SK-N-MC (cell line): ENCODE results near the gene ZDHHC14.
"Not testable (repeated sequence)": the region's sequence is repeated elsewhere in the genome, so short reads cannot be mapped to it uniquely, and the experiment has no call there.

Experiments used
- DNase-seq: peaks from one replicate; pipeline ENCODE4 v3.0.0-alpha.2; 2011; ENCODE audit warnings: low read depth, low spot score
- H3K27ac ChIP-seq: fragments of 200-600 bp; sonication (generic); 2 replicates; pipeline ENCODE4 v1.5.1; 2016; ENCODE audit warnings: mixed run types
- H3K36me3 ChIP-seq: fragments of 200-600 bp; sonication (generic); 2 replicates; pipeline ENCODE4 v1.6.1; 2017; ENCODE audit warnings: antibody characterized with exemption, low read length, mixed read lengths; ENCODE audit not compliant: insufficient read depth
- H3K4me3 ChIP-seq: fragments of 200-600 bp; sonication (generic); 2 replicates; pipeline ENCODE4 v1.5.1; 2016
- H3K9ac ChIP-seq: fragments of 200-600 bp; sonication (generic); 2 replicates; pipeline ENCODE4 v1.8.0; 2017; ENCODE audit warnings: mixed run types, mixed read lengths; ENCODE audit not compliant: insufficient read length
- H3K9me3 ChIP-seq: fragments of 200-600 bp; sonication (generic); 2 replicates; pipeline ENCODE4 v1.6.1; 2017; ENCODE audit warnings: low read depth, mild to moderate bottlenecking, antibody characterized with exemption, low read length, moderate library complexity, mixed read lengths
- EZH2 ChIP-seq: fragments of 200-600 bp; sonication (generic); IDR thresholded peaks from one replicate; pipeline ENCODE4 v1.6.1; 2017; ENCODE audit warnings: antibody characterized with exemption
- FOXP2 ChIP-seq: optimal IDR thresholded peaks from 2 replicates; pipeline ENCODE3; 2011; ENCODE audit warnings: mild to moderate bottlenecking, moderate library complexity; ENCODE audit not compliant: insufficient read depth; ENCODE audit errors: extremely low read length, control extremely low read depth
- POLR2AphosphoS5 ChIP-seq: IDR thresholded peaks from 2 replicates; pipeline ENCODE4 v1.6.1; 2012; ENCODE audit warnings: mild to moderate bottlenecking, low read depth, low read length, borderline replicate concordance

ZDHHC14 gene

GRCh38 chr6:157586088-157586414 lies 205.1 kb downstream of the ZDHHC14 start:
- H3K4me3 ChIP-seq = no peak overlapping the region
- H3K9me3 ChIP-seq = no peaks in the 10 kb centered on the region
- no peak for DNase-seq
- no peak overlapping the region for H3K9ac ChIP-seq
- H3K36me3 ChIP-seq = no peaks in the 10 kb centered on the region
- H3K27ac ChIP-seq = no peak overlapping the region
- TF ChIP-seq FOXP2 = no peak
- no peak for TF ChIP-seq POLR2AphosphoS5
- no peak for TF ChIP-seq EZH2

GRCh38 chr6:157586476-157587126 lies 205.6 kb downstream of the ZDHHC14 start:
- Histone ChIP-seq H3K9me3 (no peaks in the 10 kb centered on the region), H3K9ac (no peak overlapping the region), H3K36me3 (no peaks in the 10 kb centered on the region), H3K4me3 (no peak overlapping the region), H3K27ac (no peak overlapping the region)
- TF ChIP-seq FOXP2 (no peak), EZH2 (no peak), POLR2AphosphoS5 (no peak)
- no peak for DNase-seq

- H3K9me3 ChIP-seq = no peaks in the 10 kb centered on the region
- H3K4me3 ChIP-seq = no peak overlapping the region
- no peaks in the 10 kb centered on the region for H3K36me3 ChIP-seq
- no peak overlapping the region for H3K27ac ChIP-seq
- no peak overlapping the region for H3K9ac ChIP-seq
- DNase-seq = no peak
- TF ChIP-seq EZH2 (no peak), FOXP2 (no peak), POLR2AphosphoS5 (no peak)
These were observed 206.3 kb downstream of the ZDHHC14 start for GRCh38 chr6:157587127-157587926.

- not testable (repeated sequence) for H3K9ac ChIP-seq, H3K27ac ChIP-seq, H3K9me3 ChIP-seq
These were observed 209.7 kb downstream of the ZDHHC14 start for GRCh38 chr6:157590654-157591053.

GRCh38 chr6:157592541-157592940 lies 211.6 kb downstream of the ZDHHC14 start:
- no peak for DNase-seq
- no peak for TF ChIP-seq EZH2
- no peak for TF ChIP-seq FOXP2
- no peak for TF ChIP-seq POLR2AphosphoS5

More at GRCh38 chr6:157590654-157591053, 209.7 kb downstream of the ZDHHC14 start:
- DNase-seq, H3K4me3 ChIP-seq, H3K36me3 ChIP-seq: not testable (repeated sequence)

GRCh38 chr6:157592980-157593379 lies 212.0 kb downstream of the ZDHHC14 start:
- Histone ChIP-seq H3K9me3 (no peaks in the 10 kb centered on the region), H3K4me3 (no peak overlapping the region), H3K36me3 (no peaks in the 10 kb centered on the region), H3K9ac (no peak overlapping the region), H3K27ac (no peak overlapping the region)
- TF ChIP-seq EZH2 = no peak
- TF ChIP-seq FOXP2 = no peak
- no peak for TF ChIP-seq POLR2AphosphoS5
- DNase-seq = no peak

More at GRCh38 chr6:157592541-157592940, 211.6 kb downstream of the ZDHHC14 start:
- no peak overlapping the region for H3K9ac ChIP-seq
- H3K9me3 ChIP-seq = no peaks in the 10 kb centered on the region
- no peak overlapping the region for H3K4me3 ChIP-seq
- no peaks in the 10 kb centered on the region for H3K36me3 ChIP-seq
- H3K27ac ChIP-seq = no peak overlapping the region

- no peak for TF ChIP-seq POLR2AphosphoS5
- no peak for TF ChIP-seq EZH2
- TF ChIP-seq FOXP2 = no peak
- DNase-seq = no peak
- Histone ChIP-seq H3K4me3 (no peak overlapping the region), H3K36me3 (no peaks in the 10 kb centered on the region), H3K9ac (no peak overlapping the region), H3K27ac (no peak overlapping the region), H3K9me3 (no peaks in the 10 kb centered on the region)
These were observed 212.6 kb downstream of the ZDHHC14 start for GRCh38 chr6:157593596-157593995.

- Histone ChIP-seq H3K36me3 (no peaks in the 10 kb centered on the region), H3K4me3 (no peak overlapping the region), H3K27ac (no peak overlapping the region), H3K9ac (no peak overlapping the region), H3K9me3 (no peaks in the 10 kb centered on the region)
- TF ChIP-seq EZH2 (no peak), FOXP2 (no peak), POLR2AphosphoS5 (no peak)
- DNase-seq = no peak
These were observed 213.3 kb downstream of the ZDHHC14 start for GRCh38 chr6:157594292-157594691.

GRCh38 chr6:157595768-157596167 lies 214.8 kb downstream of the ZDHHC14 start:
- no peak for DNase-seq
- no peaks in the 10 kb centered on the region for H3K36me3 ChIP-seq
- TF ChIP-seq POLR2AphosphoS5 = no peak
- no peak for TF ChIP-seq EZH2
- no peak for TF ChIP-seq FOXP2
- no peaks in the 10 kb centered on the region for H3K9me3 ChIP-seq
- no peak overlapping the region for H3K9ac ChIP-seq
- no peak overlapping the region for H3K27ac ChIP-seq
- no peak overlapping the region for H3K4me3 ChIP-seq
